Adrenal gland (tissue), 12 donors: ENCODE measurements around the gene ANKRD18B. TPM values are rescaled to one million over a fixed set of nuclear protein-coding genes. Genes with fewer than 3 reads are reported as not detected.
A peak's percentile ranks its signal among the peaks of the same experiment; 100 is the strongest.
"Not testable (repeated sequence)": the region's sequence is repeated elsewhere in the genome, so short reads cannot be mapped to it uniquely, and the experiment has no call there.

Experiments
- DNase-seq, 7 donors: peaks; one replicate each; pipeline ENCODE4 v3.0.0-alpha.2; 2019 to 2020
- H3K27ac ChIP-seq, 5 donors: fragments of 200-600 bp; sonication (generic) in 4 of 5; 1 replicate in 3 of 5; 2 replicates in 2 of 5; pipeline versions ENCODE4 v1.5.1 to v1.8.0; 2016 to 2020; ENCODE audit warnings: mild to moderate bottlenecking in 1 of 5
- H3K27me3 ChIP-seq: fragments of 200-600 bp; 2 replicates; pipeline ENCODE4 v1.8.0; 2021
- H3K36me3 ChIP-seq, 2 donors: fragments of 200-600 bp; replicated peaks in 1 of 2; 1 replicate in 1 of 2; 2 replicates in 1 of 2; pipeline versions ENCODE4 v1.5.1 to v1.8.0; 2018 to 2022
- H3K4me1 ChIP-seq, 2 donors: fragments of 200-600 bp; replicated peaks in 1 of 2; 1 replicate in 1 of 2; 2 replicates in 1 of 2; pipeline versions ENCODE4 v1.5.1 to v1.8.0; 2018 to 2021
- H3K4me3 ChIP-seq, 4 donors: fragments of 200-600 bp; sonication (generic) in 3 of 4; one replicate each; pipeline ENCODE4 v1.5.1; 2016 to 2018
- H3K9me3 ChIP-seq, 3 donors: fragments of 200-600 bp; sonication (generic) in 1 of 3; replicated peaks in 1 of 3; 1 replicate in 2 of 3; 2 replicates in 1 of 3; pipeline versions ENCODE4 v1.5.1 to v1.8.0; 2016 to 2021
- POLR2A ChIP-seq, 2 donors: fragments of 450-650 bp; IDR thresholded peaks; one replicate each; pipeline ENCODE4 v1.6.1; 2017; ENCODE audit warnings: antibody characterized with exemption in 2 of 2, mild to moderate bottlenecking in 2 of 2, moderate library complexity in 1 of 2
- WGBS, 4 donors: extraction: QIAGEN DNeasy Blood & Tissue Kit in 2 of 4; methylation state at CpG; one replicate each; pipeline versions ENCODE4 v1.1.5 to v1.1.7; 2013 to 2017; 5-methylcytosine and 5-hydroxymethylcytosine counted together
- intact Hi-C, 2 donors: fragments of 100-400 bp; cut with DNase I; formaldehyde crosslinking; loops; one replicate each; pipeline versions ENCODE4 v1.14.1 to v1.15.0; 2022 to 2023
- polyA plus RNA-seq, 3 donors: library from polyadenylated mRNA; stranded (reverse); fragments of 200-250 nt in 2 of 3; fragments of 350-450 nt in 1 of 3; fragmentation: Illumina TruSeq in 1 of 3; extraction: RNeasy Lipid Tissue Mini Kit (QIAGEN cat#74804) in 1 of 3; gene quantifications; one replicate each; pipeline ENCODE4 v1.2.3, GENCODE V29; 2013 to 2014
- total RNA-seq, 9 donors: library from RNA; depleted of rRNA in 4 of 9; stranded (reverse); fragments of >200 nt in 4 of 9; fragments of 120-200 nt in 1 of 9; fragmentation: NEBNext Ultra II Directional in 1 of 9; extraction: Animal tissue kit (Norgen Biotek cat#: 25700) in 1 of 9; gene quantifications; one replicate each; pipeline versions ENCODE4 v1.1.0 to v1.2.4, GENCODE V29; 2013 to 2023
- TF ChIP-seq, protein P1 (sequence below), 6 experiments: fragments of 450-650 bp in 4 of 6; fragments of 200-600 bp in 2 of 6; sonication (generic) in 1 of 6; IDR thresholded peaks; 1 replicate in 5 of 6; 2 replicates in 1 of 6; pipeline versions ENCODE4 v1.5.1 to v1.8.0; 2016 to 2021; ENCODE audit warnings: antibody characterized with exemption in 6 of 6, mild to moderate bottlenecking in 2 of 6, moderate library complexity in 1 of 6
- donor health status: healthy with polysubstance abuse.
- donor health status: Bipolar disorder and iron deficiency.
- donor health status: DM: yes; HTN: yes; CAD: no.
- donor health status: DM: no; HTN: no; CAD: no.
- donor health status: DM: no; HTN: no; CAD: no.
- donor health status: DM: yes; HTN: yes; CAD: no.

The ANKRD18B gene
- total and polyA plus RNA-seq, 12 donors, result under 0.01 TPM; not detected in 11

DNA sequence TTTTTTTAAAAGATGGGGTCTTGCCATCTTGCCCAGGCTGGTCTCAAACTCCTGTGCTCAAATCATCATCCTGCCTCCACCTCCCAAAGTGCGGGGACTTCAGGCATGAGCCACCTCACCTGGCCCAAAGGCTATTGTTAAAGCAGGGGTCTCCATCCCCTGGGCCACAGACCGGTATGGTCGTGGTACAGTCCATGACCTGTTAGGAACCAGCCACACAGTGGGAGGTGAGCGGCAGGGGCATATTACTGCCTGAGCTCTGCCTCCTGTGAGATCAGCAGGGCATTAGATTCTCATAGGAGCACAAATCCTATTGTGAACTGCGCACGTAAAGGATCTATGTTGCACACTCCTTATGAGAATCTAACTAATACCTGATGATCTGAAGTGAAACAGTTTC lies 43.1 kb upstream of the ANKRD18B start:
- DNase-seq, result no peak

GRCh38 chr9:33485312-33485711 lies 38.7 kb upstream of the ANKRD18B start:
- H3K4me1 ChIP-seq, H3K4me3 ChIP-seq, intact Hi-C loops, H3K27me3 ChIP-seq, H3K36me3 ChIP-seq, DNase-seq, H3K27ac ChIP-seq, H3K9me3 ChIP-seq: not testable (repeated sequence)

More for the DNA sequence above, 43.1 kb upstream of the ANKRD18B start:
- no peaks in the 10 kb centered on the region for H3K4me1 ChIP-seq
- no peak for TF ChIP-seq POLR2A (IDR thresholded peaks at IDR 0.05)
- TF ChIP-seq, protein P1, sequence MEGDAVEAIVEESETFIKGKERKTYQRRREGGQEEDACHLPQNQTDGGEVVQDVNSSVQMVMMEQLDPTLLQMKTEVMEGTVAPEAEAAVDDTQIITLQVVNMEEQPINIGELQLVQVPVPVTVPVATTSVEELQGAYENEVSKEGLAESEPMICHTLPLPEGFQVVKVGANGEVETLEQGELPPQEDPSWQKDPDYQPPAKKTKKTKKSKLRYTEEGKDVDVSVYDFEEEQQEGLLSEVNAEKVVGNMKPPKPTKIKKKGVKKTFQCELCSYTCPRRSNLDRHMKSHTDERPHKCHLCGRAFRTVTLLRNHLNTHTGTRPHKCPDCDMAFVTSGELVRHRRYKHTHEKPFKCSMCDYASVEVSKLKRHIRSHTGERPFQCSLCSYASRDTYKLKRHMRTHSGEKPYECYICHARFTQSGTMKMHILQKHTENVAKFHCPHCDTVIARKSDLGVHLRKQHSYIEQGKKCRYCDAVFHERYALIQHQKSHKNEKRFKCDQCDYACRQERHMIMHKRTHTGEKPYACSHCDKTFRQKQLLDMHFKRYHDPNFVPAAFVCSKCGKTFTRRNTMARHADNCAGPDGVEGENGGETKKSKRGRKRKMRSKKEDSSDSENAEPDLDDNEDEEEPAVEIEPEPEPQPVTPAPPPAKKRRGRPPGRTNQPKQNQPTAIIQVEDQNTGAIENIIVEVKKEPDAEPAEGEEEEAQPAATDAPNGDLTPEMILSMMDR (IDR thresholded peaks at IDR 0.05), result no peak
- H3K4me3 ChIP-seq, result no peak overlapping the region
- no peaks in the 10 kb centered on the region for H3K27me3 ChIP-seq
- 92 to 95% (median 95%) methylated on average over 4 to 6 of the region's 6 CpGs for WGBS, 4 donors
- no peaks in the 10 kb centered on the region for H3K9me3 ChIP-seq
- H3K36me3 ChIP-seq, result no peaks in the 10 kb centered on the region
- H3K27ac ChIP-seq, result no peak overlapping the region
- intact Hi-C loops, result no loop called here

DNA sequence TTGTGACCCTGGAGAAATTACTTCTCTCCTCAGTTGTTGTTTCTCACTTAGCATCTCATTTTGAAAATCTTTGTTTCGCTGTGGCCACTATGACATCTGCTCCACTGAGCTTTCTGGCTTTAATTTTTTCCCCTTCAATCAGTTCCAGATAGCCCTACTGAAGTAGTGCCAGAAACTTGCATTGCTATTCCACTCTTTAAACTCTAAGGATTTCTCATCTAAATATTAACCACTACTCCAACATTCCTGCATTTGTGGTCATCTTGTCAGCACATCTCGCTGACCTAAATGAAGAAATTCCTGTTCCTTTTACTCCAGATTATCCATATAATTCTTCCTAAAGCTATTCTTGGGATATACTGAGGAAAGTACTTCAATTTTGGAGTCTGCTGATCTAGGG lies 35.0 kb upstream of the ANKRD18B start:
- WGBS, 4 donors, result 90 to 98% (median 93%) methylated on average over 2 of the region's 2 CpGs
- no peak overlapping the region for H3K4me3 ChIP-seq
- H3K27me3 ChIP-seq, result no peaks in the 10 kb centered on the region
- no peak for DNase-seq
- H3K27ac ChIP-seq, result no peak overlapping the region
- H3K4me1 ChIP-seq, result no peaks in the 10 kb centered on the region
- TF ChIP-seq, protein P1 (IDR thresholded peaks at IDR 0.05), result no peak
- no peak for TF ChIP-seq POLR2A (IDR thresholded peaks at IDR 0.05)
- H3K36me3 ChIP-seq, result no peaks in the 10 kb centered on the region
- intact Hi-C loops, result no loop called here
- H3K9me3 ChIP-seq, result no peaks in the 10 kb centered on the region

- H3K36me3 ChIP-seq, intact Hi-C loops, H3K4me1 ChIP-seq, H3K27me3 ChIP-seq, H3K27ac ChIP-seq, DNase-seq, H3K9me3 ChIP-seq, H3K4me3 ChIP-seq: not testable (repeated sequence)
- WGBS, 4 donors, result 60 to 75% (median 71%) methylated on average over 2 of the region's 2 CpGs
These were observed 30.2 kb upstream of the ANKRD18B start for GRCh38 chr9:33493819-33494218.

DNA sequence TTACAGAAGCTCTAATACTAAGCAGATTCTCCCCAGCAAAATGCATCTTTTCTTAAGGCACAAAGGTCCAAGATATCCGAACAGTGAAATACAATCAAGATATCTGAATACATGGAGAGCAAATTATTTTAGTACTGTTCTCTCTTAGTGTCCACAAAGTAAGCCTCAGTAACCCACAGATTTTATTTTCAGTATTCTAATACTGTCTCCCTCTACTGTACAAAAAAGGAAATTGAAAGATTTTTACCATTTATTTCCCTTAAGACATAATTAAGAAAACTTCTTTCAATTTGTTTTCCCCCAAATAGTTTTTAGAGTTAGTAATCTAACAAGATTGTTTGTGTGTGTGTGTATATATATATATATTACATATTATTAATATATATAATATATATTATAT lies 25.7 kb upstream of the ANKRD18B start:
- intact Hi-C loops, result no loop called here
- H3K36me3 ChIP-seq, result no peaks in the 10 kb centered on the region
- no peak overlapping the region for H3K27ac ChIP-seq
- DNase-seq, result no peak
- H3K4me3 ChIP-seq, result no peak overlapping the region
- TF ChIP-seq, protein P1 (IDR thresholded peaks at IDR 0.05), result peak in 1 of 6 experiments; percentile 34
- TF ChIP-seq POLR2A (IDR thresholded peaks at IDR 0.05), result no peak
- no peaks in the 10 kb centered on the region for H3K27me3 ChIP-seq
- no peaks in the 10 kb centered on the region for H3K4me1 ChIP-seq
- no peaks in the 10 kb centered on the region for H3K9me3 ChIP-seq
- 54 to 70% (median 64%) methylated on average over 1 of the region's 1 CpG for WGBS, 4 donors
